T-helper 2 cell treated with Interferon-gamma antibody and Interleukin-4, amounts not matched to agents 5 μg/mL and 100 μg/mL, for 36 hours (primary cell): ENCODE measurements around the gene MAP3K14.

ENCODE experiments used
- DNase-seq: peaks from one replicate; pipeline ENCODE4 v3.0.0; 2021; ENCODE audit warnings: low spot score
- H3K27ac Mint-ChIP-seq: one replicate; pipeline ENCODE4 v1.8.0; 2021; ENCODE audit warnings: mild to moderate bottlenecking, mixed read lengths
- H3K27me3 Mint-ChIP-seq: one replicate; pipeline ENCODE4 v1.8.0; 2021; ENCODE audit warnings: low read depth, mixed read lengths
- H3K36me3 Mint-ChIP-seq: one replicate; pipeline ENCODE4 v1.8.0; 2021; ENCODE audit warnings: low read depth, mixed read lengths
- H3K4me1 Mint-ChIP-seq: one replicate; pipeline ENCODE4 v1.8.0; 2021; ENCODE audit warnings: low read depth, mixed read lengths
- H3K4me3 Mint-ChIP-seq: one replicate; pipeline ENCODE4 v1.8.0; 2022; ENCODE audit warnings: mild to moderate bottlenecking, moderate library complexity, mixed read lengths
- H3K9me3 Mint-ChIP-seq: one replicate; pipeline ENCODE4 v1.8.0; 2021; ENCODE audit warnings: mixed read lengths

MAP3K14 gene

GRCh38 chr17:45225051-45225700 is 91.6 kb downstream of the MAP3K14 start:
- Mint-ChIP-seq H3K9me3 (no peaks in the 10 kb centered on the region), H3K4me1 (peaks cover 66% of the 10 kb centered on the region), H3K27ac (peak overlapping the region; percentile 98), H3K4me3 (peak overlapping the region; percentile 99), H3K36me3 (peaks cover 47% of the 10 kb centered on the region), H3K27me3 (no peaks in the 10 kb centered on the region)
- DNase-seq = peak; percentile 32

DNA sequence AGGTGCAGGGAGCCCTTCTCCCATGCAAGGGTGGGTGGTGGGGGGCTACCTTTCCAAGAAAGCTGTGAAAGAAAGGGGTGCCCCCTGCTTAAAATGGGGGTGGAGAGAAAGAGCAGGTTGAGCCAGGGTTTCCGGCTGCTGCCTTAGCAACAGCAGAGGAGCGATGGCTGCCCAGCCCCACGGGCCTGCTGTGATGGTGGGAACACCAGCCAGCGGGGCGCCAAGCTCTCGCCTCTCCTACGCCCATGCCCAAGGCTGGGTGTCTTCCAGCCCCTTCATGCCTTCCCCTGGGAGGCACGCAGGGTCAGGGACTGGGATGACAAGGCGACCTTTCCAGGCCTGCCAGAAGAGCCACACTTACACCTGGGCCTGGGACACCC is 92.2 kb downstream of the MAP3K14 start:
- peak overlapping the region; percentile 98 for H3K27ac Mint-ChIP-seq
- H3K27me3 Mint-ChIP-seq = no peaks in the 10 kb centered on the region
- H3K4me3 Mint-ChIP-seq = peak overlapping the region; percentile 99
- peaks cover 67% of the 10 kb centered on the region for H3K4me1 Mint-ChIP-seq
- no peaks in the 10 kb centered on the region for H3K9me3 Mint-ChIP-seq
- peak; percentile 28 for DNase-seq
- peaks cover 52% of the 10 kb centered on the region for H3K36me3 Mint-ChIP-seq

GRCh38 chr17:45223539-45224528 is 93.0 kb downstream of the MAP3K14 start:
- H3K36me3 Mint-ChIP-seq = peaks cover 61% of the 10 kb centered on the region
- peak overlapping the region; percentile 99 for H3K4me3 Mint-ChIP-seq
- no peaks in the 10 kb centered on the region for H3K9me3 Mint-ChIP-seq
- H3K4me1 Mint-ChIP-seq = peaks cover 68% of the 10 kb centered on the region
- peak; percentile 75 for DNase-seq
- H3K27ac Mint-ChIP-seq = peak overlapping the region; percentile 98
- no peaks in the 10 kb centered on the region for H3K27me3 Mint-ChIP-seq

GRCh38 chr17:45222996-45223538 is 93.8 kb downstream of the MAP3K14 start:
- no peaks in the 10 kb centered on the region for H3K27me3 Mint-ChIP-seq
- H3K9me3 Mint-ChIP-seq = no peaks in the 10 kb centered on the region
- peak overlapping the region; percentile 98 for H3K27ac Mint-ChIP-seq
- peaks cover 60% of the 10 kb centered on the region for H3K36me3 Mint-ChIP-seq
- H3K4me3 Mint-ChIP-seq = peak overlapping the region; percentile 99
- peaks cover 62% of the 10 kb centered on the region for H3K4me1 Mint-ChIP-seq
- DNase-seq = no peak

- Mint-ChIP-seq H3K27ac (peak overlapping the region; percentile 98), H3K36me3 (peaks cover 64% of the 10 kb centered on the region), H3K4me3 (peak overlapping the region; percentile 99), H3K4me1 (peaks cover 59% of the 10 kb centered on the region), H3K9me3 (no peaks in the 10 kb centered on the region), H3K27me3 (no peaks in the 10 kb centered on the region)
- peak; percentile 59 for DNase-seq
Observed at GRCh38 chr17:45222289-45222995, 94.4 kb downstream of the MAP3K14 start.

DNA sequence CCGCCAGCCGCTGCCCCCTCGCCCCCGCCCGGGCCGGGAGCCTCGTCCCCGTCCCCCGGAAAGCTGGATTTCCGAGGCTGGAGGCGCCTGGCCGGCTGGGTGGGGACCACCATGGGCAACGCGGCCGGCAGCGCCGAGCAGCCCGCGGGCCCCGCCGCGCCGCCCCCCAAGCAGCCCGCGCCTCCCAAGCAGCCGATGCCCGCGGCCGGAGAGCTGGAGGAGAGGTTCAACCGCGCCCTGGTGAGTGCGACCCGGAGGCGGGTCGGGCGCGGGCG is 94.9 kb downstream of the MAP3K14 start:
- no peak overlapping the region for H3K4me3 Mint-ChIP-seq
- H3K27me3 Mint-ChIP-seq = no peaks in the 10 kb centered on the region
- no peak overlapping the region for H3K27ac Mint-ChIP-seq
- H3K36me3 Mint-ChIP-seq = peaks cover 68% of the 10 kb centered on the region
- DNase-seq = no peak
- no peaks in the 10 kb centered on the region for H3K9me3 Mint-ChIP-seq
- peaks cover 55% of the 10 kb centered on the region for H3K4me1 Mint-ChIP-seq

DNA sequence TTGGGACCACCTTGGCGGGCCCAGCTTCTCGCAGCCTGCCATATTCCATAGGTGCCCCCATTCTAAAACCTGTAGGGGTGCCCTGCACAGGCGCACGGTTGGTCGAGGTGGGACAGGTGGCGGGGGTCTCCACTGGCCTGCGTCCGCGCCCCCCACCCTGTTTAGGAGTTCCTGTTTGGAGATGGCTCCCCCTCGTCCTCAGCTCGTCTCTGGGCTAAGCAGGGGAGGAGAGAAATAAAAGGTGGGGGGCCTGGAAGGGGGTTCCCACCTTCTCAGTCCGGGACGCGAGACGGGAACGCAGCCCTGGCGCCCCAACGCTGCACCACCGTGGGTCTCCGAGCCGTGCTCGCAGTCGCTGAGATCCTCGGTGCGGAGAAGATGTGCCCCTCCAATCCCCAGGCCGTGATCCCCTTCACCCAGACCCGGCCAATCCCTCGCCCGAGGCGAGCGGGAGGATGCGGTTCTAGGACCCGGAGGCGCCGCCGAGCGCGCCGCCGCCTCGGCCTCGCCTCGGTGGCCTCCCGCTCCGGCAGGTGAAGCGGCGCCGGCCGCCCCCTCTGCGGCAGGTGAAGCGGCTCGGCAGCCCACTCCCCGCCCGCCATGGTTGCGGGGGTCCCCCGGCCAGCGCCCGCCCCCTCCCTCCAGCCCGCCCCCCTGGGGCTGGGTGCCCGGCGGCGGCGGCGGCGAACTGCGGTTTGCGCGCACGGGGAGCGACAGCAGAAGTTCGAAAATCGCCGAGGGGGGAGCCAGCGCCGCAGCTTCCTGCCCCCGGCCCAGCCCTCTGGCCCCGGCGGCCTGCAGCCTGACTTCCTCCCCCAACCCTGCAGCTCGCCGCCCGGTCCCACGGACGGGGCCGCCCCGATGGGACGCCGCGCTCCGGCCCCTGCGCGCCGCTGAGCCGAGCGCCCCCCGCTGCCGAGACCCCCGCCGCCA is 95.5 kb downstream of the MAP3K14 start, which contains the start of gene FMNL1:
FMNL1 (plus strand) TSS at position 805 of the 933 bp plus-strand sequence. CDS start 240 bp downstream, outside the sequence.
- Mint-ChIP-seq H3K27me3 (no peaks in the 10 kb centered on the region), H3K36me3 (peaks cover 68% of the 10 kb centered on the region), H3K27ac (peak within 1 kb of the TSS; percentile 98), H3K9me3 (no peaks in the 10 kb centered on the region), H3K4me1 (peaks cover 53% of the 10 kb centered on the region), H3K4me3 (peak within 1 kb of the TSS; percentile 99)
- peak; percentile 69 for DNase-seq

DNA sequence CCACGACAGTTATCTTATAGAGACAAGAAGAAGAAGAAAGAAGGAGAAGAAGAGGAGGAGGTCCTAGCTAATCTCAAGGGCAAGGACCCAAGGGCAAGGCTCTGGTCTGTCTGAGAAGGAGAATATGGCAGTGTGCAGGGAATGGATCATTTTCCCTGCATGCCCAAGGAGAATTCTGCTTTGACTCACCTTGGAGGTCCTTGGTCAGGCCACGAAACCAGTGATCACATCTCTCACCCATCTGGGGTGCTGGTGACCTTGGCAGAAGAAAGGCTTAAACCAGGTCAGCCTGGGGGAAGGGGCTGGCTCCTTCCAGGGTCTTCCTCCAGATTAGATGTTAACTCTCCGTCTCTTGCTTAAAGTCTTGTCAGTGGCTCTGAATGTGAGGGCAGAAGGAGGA is 96.7 kb downstream of the MAP3K14 start:
- H3K36me3 Mint-ChIP-seq = peaks cover 66% of the 10 kb centered on the region
- peak; percentile 10 for DNase-seq

DNA sequence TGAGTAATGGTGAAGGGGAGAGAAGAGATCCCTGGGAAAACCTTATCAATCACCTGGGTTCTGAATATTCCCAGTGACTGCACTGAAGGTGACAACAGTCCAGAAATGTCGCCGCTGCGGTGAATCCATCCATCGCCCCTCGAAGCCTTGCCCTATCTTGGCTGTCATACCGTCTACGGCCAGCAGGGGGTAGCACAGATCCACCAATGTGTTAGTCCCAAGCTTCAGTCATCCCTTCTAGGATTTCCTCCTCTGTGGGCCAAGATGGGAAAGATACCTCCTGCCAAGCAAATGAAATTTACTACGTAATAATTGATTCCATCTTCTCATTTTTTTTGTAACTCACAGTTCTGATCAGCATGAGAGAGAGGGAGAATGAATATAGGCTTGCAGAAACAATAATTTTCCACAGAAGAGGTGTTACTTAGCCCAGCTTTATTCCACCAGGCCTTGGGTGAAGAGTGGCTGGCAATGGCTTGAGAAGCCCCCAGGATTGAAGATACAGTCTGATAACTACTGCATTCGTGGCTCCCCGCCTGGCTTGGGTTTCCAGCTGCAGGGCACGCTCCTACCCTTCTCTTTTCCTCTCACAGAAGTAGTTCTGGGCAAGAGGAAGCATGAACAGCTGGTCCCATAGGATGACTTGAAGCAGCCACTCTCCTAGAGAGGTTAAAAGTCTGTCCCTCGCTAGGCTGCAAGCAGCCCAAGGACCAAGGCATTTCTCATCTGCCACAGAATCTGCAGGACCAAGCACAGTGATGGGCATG is 97.7 kb downstream of the MAP3K14 start:
- peaks cover 35% of the 10 kb centered on the region for H3K4me1 Mint-ChIP-seq
- no peaks in the 10 kb centered on the region for H3K9me3 Mint-ChIP-seq
- H3K27me3 Mint-ChIP-seq = no peaks in the 10 kb centered on the region
- H3K36me3 Mint-ChIP-seq = peaks cover 62% of the 10 kb centered on the region
- H3K27ac Mint-ChIP-seq = peak overlapping the region; percentile 64
- peak; percentile 70 for DNase-seq
- H3K4me3 Mint-ChIP-seq = peak overlapping the region; percentile 80

More for the DNA sequence above, 96.7 kb downstream of the MAP3K14 start:
- peak overlapping the region; percentile 64 for H3K27ac Mint-ChIP-seq
- H3K9me3 Mint-ChIP-seq = no peaks in the 10 kb centered on the region
- H3K4me1 Mint-ChIP-seq = peaks cover 42% of the 10 kb centered on the region
- H3K27me3 Mint-ChIP-seq = no peaks in the 10 kb centered on the region
- H3K4me3 Mint-ChIP-seq = peak overlapping the region; percentile 80
